GM12878 (cell line): ENCODE measurements around the gene CAPN8. TPM values are rescaled to one million over a fixed set of nuclear protein-coding genes. Genes with fewer than 3 reads are reported as not detected.

Source experiments
- CHD1 ChIP-seq: IDR thresholded peaks from 2 replicates; pipeline ENCODE4 v1.6.1; 2012; ENCODE audit warnings: low read depth, low read length, improper control_type of control experiment
- HDAC2 ChIP-seq: fragments of 200-600 bp; sonication (generic); IDR thresholded peaks from 2 replicates; pipeline ENCODE4 v1.6.1; 2017
- IKZF1 ChIP-seq: fragments of 450-650 bp; conservative IDR thresholded peaks from 2 replicates; pipeline ENCODE4 v1.6.1; 2017; ENCODE audit warnings: antibody characterized with exemption, mild to moderate bottlenecking
- MLLT1 ChIP-seq: fragments of 450-650 bp; IDR thresholded peaks from 2 replicates; pipeline ENCODE4 v1.6.1; 2016; ENCODE audit warnings: mild to moderate bottlenecking
- PML ChIP-seq: IDR thresholded peaks from 2 replicates; pipeline ENCODE4 v1.6.1; 2012; ENCODE audit warnings: low read length, inconsistent platforms
- RAD21 ChIP-seq: IDR thresholded peaks from 2 replicates; pipeline ENCODE4 v1.6.1; 2011; ENCODE audit warnings: mild to moderate bottlenecking, low read depth, low read length, moderate library complexity; ENCODE audit not compliant: insufficient read depth
- RAD51 ChIP-seq: fragments of 450-650 bp; IDR thresholded peaks from 2 replicates; pipeline ENCODE4 v1.6.1; 2016; ENCODE audit warnings: moderate library complexity, mild to moderate bottlenecking, inconsistent platforms
- SIX5 ChIP-seq: IDR thresholded peaks from 2 replicates; pipeline ENCODE4 v1.6.1; 2011; ENCODE audit warnings: mild to moderate bottlenecking, low read depth, low read length, moderate library complexity; ENCODE audit not compliant: severe bottlenecking
- TBL1XR1 ChIP-seq: IDR thresholded peaks from 2 replicates; pipeline ENCODE4 v1.6.1; 2012; ENCODE audit warnings: low read depth, low read length, improper control_type of control experiment
- WRNIP1 ChIP-seq: IDR thresholded peaks from 2 replicates; pipeline ENCODE4 v1.6.1; 2011; ENCODE audit warnings: low read depth, low read length, improper control_type of control experiment, borderline replicate concordance
- polyA plus RNA-seq, 11 experiments: library from polyadenylated mRNA; depleted of rRNA in 4 of 11; unstranded in 6 of 11; stranded (reverse) in 5 of 11; fragments of >200 nt; fragmentation: Nextera tagmentation in 4 of 11; fragmentation: Illumina TruSeq in 1 of 11; extraction: Ambion mirVana in 4 of 11; extraction: Trizol in 1 of 11; gene quantifications; 1 replicate in 1 of 11; 2 replicates in 10 of 11; pipeline versions ENCODE4 v1.2.1 to v1.2.3, GENCODE V29; 2011 to 2016; ENCODE audit warnings: inconsistent platforms in 2 of 11, missing spikeins in 2 of 11, low read depth in 1 of 11
- total RNA-seq, 4 experiments: library from RNA; depleted of rRNA in 3 of 4; stranded (reverse); fragments of >200 nt in 3 of 4; fragmentation: Illumina TruSeq in 1 of 4; extraction: Trizol in 1 of 4; gene quantifications; 2 replicates each; pipeline versions ENCODE4 v1.2.1 to v1.2.3, GENCODE V29; 2013 to 2021
- TF ChIP-seq, protein P1 (sequence below): fragments of 450-650 bp; IDR thresholded peaks from 2 replicates; pipeline ENCODE4 v1.6.1; 2017; ENCODE audit warnings: antibody characterized with exemption, mild to moderate bottlenecking, moderate library complexity
- TF ChIP-seq, protein P2 (sequence below), 3 experiments: IDR thresholded peaks in 2 of 3; conservative IDR thresholded peaks in 1 of 3; 2 replicates each; pipeline ENCODE4 v1.5.1; 2011; ENCODE audit warnings: low read depth in 3 of 3, low read length in 3 of 3, mild to moderate bottlenecking in 3 of 3, control low read depth in 2 of 3, moderate library complexity in 2 of 3, inconsistent platforms in 1 of 3, mixed read lengths in 1 of 3; ENCODE audit not compliant: control insufficient read depth in 2 of 3, insufficient read depth in 1 of 3; ENCODE audit errors: extremely low read depth in 1 of 3

Gene CAPN8
- total and polyA plus RNA-seq, 10 of the 15 experiments (the other 5 are each of a cell fraction or from before 2014, with no cell fraction given), result 6.4 to 30.7 (median 12.3) TPM

DNA sequence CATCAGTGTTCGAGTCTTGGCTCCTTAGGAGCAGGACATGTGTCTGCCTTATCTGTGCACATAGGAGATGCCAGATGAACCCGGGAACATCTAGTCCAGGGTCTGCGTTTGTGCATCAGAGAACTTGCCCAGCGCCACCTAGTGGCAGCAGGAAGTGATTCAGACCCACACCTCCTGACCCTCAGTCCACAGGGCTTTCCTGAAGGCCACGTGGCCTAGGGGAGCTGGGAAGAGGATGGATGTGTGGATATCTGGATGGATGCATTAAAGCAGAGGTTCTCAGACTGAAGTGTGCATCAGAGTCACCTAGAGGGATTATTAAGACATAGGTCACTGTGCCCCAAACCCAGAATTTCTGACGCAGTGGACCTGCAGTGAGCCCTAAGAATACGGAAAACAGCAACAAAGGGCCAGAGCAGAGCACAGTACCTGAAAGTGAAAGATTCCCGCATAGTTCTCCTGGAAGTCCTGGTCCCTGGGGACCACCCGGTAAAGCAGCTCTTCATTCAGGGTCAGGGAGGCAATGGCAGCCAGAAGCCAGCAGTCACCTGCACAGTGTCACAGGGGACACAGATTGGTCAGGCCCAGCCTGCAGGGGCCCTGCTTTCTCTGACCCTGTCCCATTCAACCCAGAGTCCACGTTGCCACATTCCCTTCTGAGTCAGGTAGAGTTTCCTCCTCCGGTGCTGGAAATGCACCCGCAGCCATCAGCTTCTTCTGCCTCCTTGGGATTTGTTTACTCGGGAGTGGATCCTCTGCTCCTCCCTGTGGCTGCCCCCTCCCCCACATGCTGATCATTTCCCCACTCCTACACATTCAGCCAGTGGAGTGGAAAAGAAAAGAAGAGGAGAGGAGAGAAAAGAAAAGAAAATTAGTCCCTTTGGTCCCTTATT, 37.0 kb downstream of the CAPN8 start (continued):
- TF ChIP-seq, protein P1, sequence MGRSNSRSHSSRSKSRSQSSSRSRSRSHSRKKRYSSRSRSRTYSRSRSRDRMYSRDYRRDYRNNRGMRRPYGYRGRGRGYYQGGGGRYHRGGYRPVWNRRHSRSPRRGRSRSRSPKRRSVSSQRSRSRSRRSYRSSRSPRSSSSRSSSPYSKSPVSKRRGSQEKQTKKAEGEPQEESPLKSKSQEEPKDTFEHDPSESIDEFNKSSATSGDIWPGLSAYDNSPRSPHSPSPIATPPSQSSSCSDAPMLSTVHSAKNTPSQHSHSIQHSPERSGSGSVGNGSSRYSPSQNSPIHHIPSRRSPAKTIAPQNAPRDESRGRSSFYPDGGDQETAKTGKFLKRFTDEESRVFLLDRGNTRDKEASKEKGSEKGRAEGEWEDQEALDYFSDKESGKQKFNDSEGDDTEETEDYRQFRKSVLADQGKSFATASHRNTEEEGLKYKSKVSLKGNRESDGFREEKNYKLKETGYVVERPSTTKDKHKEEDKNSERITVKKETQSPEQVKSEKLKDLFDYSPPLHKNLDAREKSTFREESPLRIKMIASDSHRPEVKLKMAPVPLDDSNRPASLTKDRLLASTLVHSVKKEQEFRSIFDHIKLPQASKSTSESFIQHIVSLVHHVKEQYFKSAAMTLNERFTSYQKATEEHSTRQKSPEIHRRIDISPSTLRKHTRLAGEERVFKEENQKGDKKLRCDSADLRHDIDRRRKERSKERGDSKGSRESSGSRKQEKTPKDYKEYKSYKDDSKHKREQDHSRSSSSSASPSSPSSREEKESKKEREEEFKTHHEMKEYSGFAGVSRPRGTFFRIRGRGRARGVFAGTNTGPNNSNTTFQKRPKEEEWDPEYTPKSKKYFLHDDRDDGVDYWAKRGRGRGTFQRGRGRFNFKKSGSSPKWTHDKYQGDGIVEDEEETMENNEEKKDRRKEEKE, result no peak
- TF ChIP-seq MLLT1 (no peak), SIX5 (no peak), RAD51 (peak; percentile 37; the same call in 1 of the 2 replicates), WRNIP1 (no peak), TBL1XR1 (no peak), RAD21 (peak; percentile 58), CHD1 (no peak), IKZF1 (0 out of 2 replicates have a peak, but pooled peaks have one; percentile 15), HDAC2 (no peak), PML (no peak)
- TF ChIP-seq, protein P2, sequence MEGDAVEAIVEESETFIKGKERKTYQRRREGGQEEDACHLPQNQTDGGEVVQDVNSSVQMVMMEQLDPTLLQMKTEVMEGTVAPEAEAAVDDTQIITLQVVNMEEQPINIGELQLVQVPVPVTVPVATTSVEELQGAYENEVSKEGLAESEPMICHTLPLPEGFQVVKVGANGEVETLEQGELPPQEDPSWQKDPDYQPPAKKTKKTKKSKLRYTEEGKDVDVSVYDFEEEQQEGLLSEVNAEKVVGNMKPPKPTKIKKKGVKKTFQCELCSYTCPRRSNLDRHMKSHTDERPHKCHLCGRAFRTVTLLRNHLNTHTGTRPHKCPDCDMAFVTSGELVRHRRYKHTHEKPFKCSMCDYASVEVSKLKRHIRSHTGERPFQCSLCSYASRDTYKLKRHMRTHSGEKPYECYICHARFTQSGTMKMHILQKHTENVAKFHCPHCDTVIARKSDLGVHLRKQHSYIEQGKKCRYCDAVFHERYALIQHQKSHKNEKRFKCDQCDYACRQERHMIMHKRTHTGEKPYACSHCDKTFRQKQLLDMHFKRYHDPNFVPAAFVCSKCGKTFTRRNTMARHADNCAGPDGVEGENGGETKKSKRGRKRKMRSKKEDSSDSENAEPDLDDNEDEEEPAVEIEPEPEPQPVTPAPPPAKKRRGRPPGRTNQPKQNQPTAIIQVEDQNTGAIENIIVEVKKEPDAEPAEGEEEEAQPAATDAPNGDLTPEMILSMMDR (IDR thresholded peaks at IDR 0.05 in 2 of 3, conservative IDR thresholded peaks at IDR 0.05 in 1 of 3; ENCODE audit: control insufficient read depth in 2 of 3, extremely low read depth in 1 of 3, insufficient read depth in 1 of 3, low read depth in 3 of 3, low read length in 3 of 3), result peak; percentile 67 to 78 (median 71)
